ENCODE results near the gene SAPCD1. TPM values are rescaled to one million over a fixed set of nuclear protein-coding genes. Genes with fewer than 3 reads are reported as not detected.

Gene SAPCD1
- total RNA-seq, 1 experiment from 2014 or later = 3.2 TPM

- Histone ChIP-seq H2BK120ac (ENCODE audit: low read depth, low read length, poor library complexity, severe bottlenecking) (no peak overlapping the region), H3K4me2 (ENCODE audit: insufficient read depth, insufficient read length, low read length) (no peak overlapping the region), H3K4me1 (ENCODE audit: insufficient read depth, low read length) (no peaks in the 10 kb centered on the region), H3T11ph (ENCODE audit: low read length) (no peak overlapping the region), H3K79me2 (ENCODE audit: insufficient read depth, low read length) (no peaks in the 10 kb centered on the region), H2BK12ac (ENCODE audit: insufficient read length, low read depth, low read length) (no peak overlapping the region), H3K18ac (ENCODE audit: insufficient read length, low read depth, low read length) (no peak overlapping the region), H3K23ac (ENCODE audit: insufficient read length, low read depth, low read length) (no peak overlapping the region), H3K23me2 (ENCODE audit: insufficient read length, low read depth, low read length, poor library complexity, severe bottlenecking) (no peaks in the 10 kb centered on the region), H4K8ac (replicated peaks; ENCODE audit: insufficient read length, low read depth, low read length) (no peak overlapping the region), H2BK20ac (ENCODE audit: low read depth, low read length, poor library complexity, severe bottlenecking) (no peak overlapping the region), H4K5ac (ENCODE audit: insufficient read length, low read depth, low read length) (no peak overlapping the region), H3K4ac (ENCODE audit: low read depth, low read length) (no peak overlapping the region), H3K27ac (ENCODE audit: insufficient read length, low read depth, low read length) (no peak overlapping the region), H3K27me3 (ENCODE audit: insufficient read depth, low read length) (no peaks in the 10 kb centered on the region), H4K20me1 (ENCODE audit: control insufficient read depth, insufficient read depth, insufficient read length) (no peaks in the 10 kb centered on the region), H3K14ac (ENCODE audit: insufficient read depth, low read length) (no peak overlapping the region), H4K91ac (ENCODE audit: insufficient read length, low read depth, low read length) (no peak overlapping the region), H2AK5ac (ENCODE audit: insufficient read length, low read length) (no peak overlapping the region), H3K56ac (ENCODE audit: insufficient read length, low read depth, low read length) (no peak overlapping the region), H3K9me3 (ENCODE audit: control insufficient read depth, low read depth, low read length) (no peaks in the 10 kb centered on the region), H2BK15ac (ENCODE audit: low read depth, low read length) (no peak overlapping the region), H2BK5ac (ENCODE audit: insufficient read length, low read length) (no peak overlapping the region), H3K9ac (ENCODE audit: extremely low read depth, insufficient read length, low read length) (no peak overlapping the region), H2AFZ (ENCODE audit: low read length) (no peak overlapping the region), H3K79me1 (ENCODE audit: insufficient read depth, low read depth, low read length, poor library complexity, severe bottlenecking) (no peaks in the 10 kb centered on the region)
- H3K36me3 Mint-ChIP-seq (ENCODE audit: insufficient read depth in 1 of 3, low read depth in 3 of 3) = peaks cover 13 to 49% (median 34%) of the 10 kb centered on the region in 3 experiments
- no peak for DNase-seq
- H3K9me3 Mint-ChIP-seq = no peaks in the 10 kb centered on the region
- no peaks in the 10 kb centered on the region; the same call in 1 of the 2 replicates for H3K27me3 Mint-ChIP-seq (ENCODE audit: low read depth)
- H3K4me1 Mint-ChIP-seq = peaks cover 19 to 23% of the 10 kb centered on the region in 2 experiments
- no peak overlapping the region for H3K4me3 Mint-ChIP-seq
- TF ChIP-seq CTCF (conservative IDR thresholded peaks at IDR 0.05) = no peak
- no CpG with 5 or more reads among the region's 8 CpGs for WGBS (ENCODE audit: extremely low coverage, insufficient read length, low lambda C conversion rate)
- H3K27ac Mint-ChIP-seq = no peak overlapping the region
These were observed 1.1 kb upstream of the SAPCD1 start for GRCh38 chr6:31761343-31761742.
